H9 (cell line): ENCODE results near the gene RNF26. TPM values are rescaled to one million over a fixed set of nuclear protein-coding genes. Genes with fewer than 3 reads are reported as not detected.

Experiments used
- DNase-seq: peaks from one replicate; pipeline ENCODE4 v3.0.0-alpha.2; 2017
- H2AFZ ChIP-seq: one replicate; pipeline ENCODE4 v1.6.1; 2013; ENCODE audit warnings: mild to moderate bottlenecking, low read length, control low read depth, moderate library complexity
- H2AK5ac ChIP-seq: 2 replicates; pipeline ENCODE4 v1.6.1; 2013; ENCODE audit warnings: low read length, control low read depth, mixed read lengths; ENCODE audit not compliant: insufficient read length
- H2BK120ac ChIP-seq: one replicate; pipeline ENCODE4 v1.6.1; 2013; ENCODE audit warnings: low read depth, mild to moderate bottlenecking, low read length, control low read depth, inconsistent platforms; ENCODE audit not compliant: poor library complexity, severe bottlenecking
- H2BK12ac ChIP-seq: 2 replicates; pipeline ENCODE4 v1.6.1; 2013; ENCODE audit warnings: low read length, control low read depth, mixed read lengths, low read depth; ENCODE audit not compliant: insufficient read length
- H2BK15ac ChIP-seq: 2 replicates; pipeline ENCODE4 v1.6.1; 2013; ENCODE audit warnings: low read depth, low read length, control low read depth
- H2BK20ac ChIP-seq: one replicate; pipeline ENCODE4 v1.6.1; 2013; ENCODE audit warnings: low read depth, mild to moderate bottlenecking, low read length, control low read depth, inconsistent platforms; ENCODE audit not compliant: poor library complexity, severe bottlenecking
- H2BK5ac ChIP-seq: 2 replicates; pipeline ENCODE4 v1.6.1; 2013; ENCODE audit warnings: low read length, control low read depth, mixed read lengths; ENCODE audit not compliant: insufficient read length
- H3K14ac ChIP-seq: 2 replicates; pipeline ENCODE4 v1.6.1; 2013; ENCODE audit warnings: low read length, control low read depth; ENCODE audit not compliant: insufficient read depth
- H3K18ac ChIP-seq: 2 replicates; pipeline ENCODE4 v1.6.1; 2013; ENCODE audit warnings: low read depth, mild to moderate bottlenecking, mixed read lengths, low read length, control low read depth; ENCODE audit not compliant: insufficient read length
- H3K23ac ChIP-seq: 2 replicates; pipeline ENCODE4 v1.6.1; 2013; ENCODE audit warnings: low read length, control low read depth, mixed read lengths, low read depth; ENCODE audit not compliant: insufficient read length
- H3K23me2 ChIP-seq: 2 replicates; pipeline ENCODE4 v1.6.1; 2013; ENCODE audit warnings: low read depth, mild to moderate bottlenecking, mixed read lengths, low read length, control low read depth; ENCODE audit not compliant: insufficient read length, poor library complexity, severe bottlenecking
- H3K27ac ChIP-seq: 2 replicates; pipeline ENCODE4 v1.5.1; 2013; ENCODE audit warnings: low read length, control low read depth, mixed read lengths, low read depth; ENCODE audit not compliant: insufficient read length
- H3K27me3 ChIP-seq: 2 replicates; pipeline ENCODE4 v1.6.1; 2013; ENCODE audit warnings: low read length, control low read depth, inconsistent platforms; ENCODE audit not compliant: insufficient read depth
- H3K4ac ChIP-seq: 2 replicates; pipeline ENCODE4 v1.6.1; 2013; ENCODE audit warnings: low read depth, mild to moderate bottlenecking, control low read depth, inconsistent platforms, low read length, moderate library complexity
- H3K4me1 ChIP-seq: 2 replicates; pipeline ENCODE4 v1.6.1; 2013; ENCODE audit warnings: low read length, control low read depth, inconsistent platforms; ENCODE audit not compliant: insufficient read depth
- H3K4me2 ChIP-seq: 2 replicates; pipeline ENCODE4 v1.6.1; 2013; ENCODE audit warnings: low read length, control low read depth, mixed read lengths; ENCODE audit not compliant: insufficient read length, insufficient read depth
- H3K56ac ChIP-seq: 2 replicates; pipeline ENCODE4 v1.6.1; 2013; ENCODE audit warnings: low read depth, mild to moderate bottlenecking, mixed read lengths, low read length, control low read depth; ENCODE audit not compliant: insufficient read length
- H3K79me1 ChIP-seq: 2 replicates; pipeline ENCODE4 v1.6.1; 2013; ENCODE audit warnings: low read depth, mild to moderate bottlenecking, moderate library complexity, low read length, control low read depth, inconsistent platforms; ENCODE audit not compliant: insufficient read depth, poor library complexity, severe bottlenecking
- H3K79me2 ChIP-seq: 2 replicates; pipeline ENCODE4 v1.6.1; 2013; ENCODE audit warnings: low read length, control low read depth, inconsistent platforms; ENCODE audit not compliant: insufficient read depth
- H3K9ac ChIP-seq: 2 replicates; pipeline ENCODE4 v1.6.1; 2013; ENCODE audit warnings: low read length, control low read depth, mixed read lengths; ENCODE audit not compliant: insufficient read length; ENCODE audit errors: extremely low read depth
- H3K9me3 ChIP-seq: one replicate; pipeline ENCODE4 v1.6.1; 2013; ENCODE audit warnings: low read depth, low read length, inconsistent platforms; ENCODE audit not compliant: control insufficient read depth
- H3T11ph ChIP-seq: one replicate; pipeline ENCODE4 v1.6.1; 2013; ENCODE audit warnings: mild to moderate bottlenecking, low read length, control low read depth, inconsistent platforms
- H4K20me1 ChIP-seq: one replicate; pipeline ENCODE4 v1.6.1; 2013; ENCODE audit not compliant: control insufficient read depth, insufficient read length, insufficient read depth
- H4K5ac ChIP-seq: 2 replicates; pipeline ENCODE4 v1.6.1; 2013; ENCODE audit warnings: low read depth, mild to moderate bottlenecking, mixed read lengths, low read length, control low read depth; ENCODE audit not compliant: insufficient read length
- H4K8ac ChIP-seq: replicated peaks from 2 replicates; pipeline ENCODE4 v1.6.1; 2013; ENCODE audit warnings: low read length, control low read depth, mixed read lengths, low read depth; ENCODE audit not compliant: insufficient read length
- H4K91ac ChIP-seq: 2 replicates; pipeline ENCODE4 v1.6.1; 2013; ENCODE audit warnings: low read depth, mild to moderate bottlenecking, moderate library complexity, mixed read lengths, low read length, control low read depth; ENCODE audit not compliant: insufficient read length
- H3K27ac Mint-ChIP-seq, 3 experiments: 2 replicates in 2 of 3; 3 replicates in 1 of 3; pipeline ENCODE4 v1.8.0; 2020 to 2021; ENCODE audit warnings: mixed read lengths in 3 of 3, mild to moderate bottlenecking in 1 of 3, moderate library complexity in 1 of 3
- H3K27me3 Mint-ChIP-seq: 2 replicates; pipeline ENCODE4 v1.8.0; 2021; ENCODE audit warnings: low read depth, mild to moderate bottlenecking, moderate library complexity, mixed read lengths
- H3K36me3 Mint-ChIP-seq, 3 experiments: 2 replicates in 2 of 3; 3 replicates in 1 of 3; pipeline ENCODE4 v1.8.0; 2020 to 2021; ENCODE audit warnings: low read depth in 3 of 3, mixed read lengths in 3 of 3; ENCODE audit not compliant: insufficient read depth in 1 of 3
- H3K4me1 Mint-ChIP-seq, 2 experiments: 2 replicates each; pipeline ENCODE4 v1.8.0; 2020; ENCODE audit warnings: mixed read lengths in 2 of 2
- H3K4me3 Mint-ChIP-seq, 2 experiments: 2 replicates in 1 of 2; 3 replicates in 1 of 2; pipeline ENCODE4 v1.8.0; 2020 to 2021; ENCODE audit warnings: mild to moderate bottlenecking in 2 of 2, mixed read lengths in 2 of 2, moderate library complexity in 1 of 2
- H3K9me3 Mint-ChIP-seq, 2 experiments: 2 replicates in 1 of 2; 3 replicates in 1 of 2; pipeline ENCODE4 v1.8.0; 2020; ENCODE audit warnings: mild to moderate bottlenecking in 2 of 2, mixed read lengths in 2 of 2, moderate library complexity in 1 of 2
- WGBS: extraction: QIAGEN DNeasy Blood & Tissue Kit; methylation state at CpG from one replicate; pipeline ENCODE4 v1.1.7; 2013; ENCODE audit warnings: missing lambda C conversion rate, low lambda C conversion rate, mixed read lengths; ENCODE audit not compliant: insufficient read length; ENCODE audit errors: extremely low coverage; 5-methylcytosine and 5-hydroxymethylcytosine counted together
- total RNA-seq: library from RNA; stranded (reverse); gene quantifications from 2 replicates; pipeline ENCODE4 v1.2.1, GENCODE V29; 2021
- TF ChIP-seq, protein P1 (sequence below): fragments of 200-600 bp; sonication (generic); conservative IDR thresholded peaks from 3 replicates; pipeline ENCODE4 v1.8.0; 2021; ENCODE audit warnings: antibody characterized with exemption, mild to moderate bottlenecking

The RNF26 gene
- total RNA-seq, 1 experiment from 2014 or later: 57.6 TPM

DNA sequence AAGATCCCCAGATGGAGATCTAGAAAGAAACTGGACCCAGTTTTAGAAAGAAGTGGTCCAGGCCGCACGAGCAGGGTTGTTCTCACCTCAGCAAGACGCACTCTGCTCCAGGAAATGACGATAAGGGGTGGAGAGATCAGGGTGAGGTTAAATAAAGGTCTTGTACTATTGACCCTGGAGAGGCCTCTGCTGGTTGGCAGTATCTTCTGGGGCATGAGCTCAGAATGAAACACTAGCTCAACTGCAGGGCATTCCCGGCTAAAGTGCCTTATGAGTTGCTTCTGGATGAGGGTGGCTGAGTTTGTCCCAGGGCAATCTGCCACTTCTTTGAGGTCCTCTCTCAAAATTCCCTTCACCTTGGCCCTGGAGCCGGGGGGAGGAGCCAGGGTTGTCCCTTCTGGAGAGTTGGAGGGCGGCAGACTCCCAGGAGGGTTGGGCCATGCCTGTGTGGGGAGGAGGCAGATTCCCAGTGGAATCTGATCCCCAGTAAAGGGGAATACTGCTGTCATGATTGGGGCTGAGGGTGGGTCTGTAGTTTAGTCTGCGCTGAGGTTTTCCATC is 36.2 kb downstream of the RNF26 start:
- Histone ChIP-seq H3T11ph (no peak overlapping the region), H3K4me1 (peaks cover 2% of the 10 kb centered on the region; the same call in 1 of the 2 replicates), H3K4ac (no peak overlapping the region), H3K79me1 (no peaks in the 10 kb centered on the region), H3K23me2 (no peaks in the 10 kb centered on the region), H3K79me2 (no peaks in the 10 kb centered on the region), H4K5ac (no peak overlapping the region), H3K14ac (no peak overlapping the region), H2BK12ac (no peak overlapping the region), H2AK5ac (no peak overlapping the region), H2BK5ac (no peak overlapping the region), H3K18ac (no peak overlapping the region), H3K56ac (no peak overlapping the region), H3K23ac (no peak overlapping the region), H3K9me3 (no peaks in the 10 kb centered on the region), H3K4me2 (no peak overlapping the region), H3K27me3 (0 out of 2 replicates have a peak, but pooled peaks cover under 1% of the 10 kb centered on the region), H2BK15ac (no peak overlapping the region), H4K20me1 (no peaks in the 10 kb centered on the region), H2BK120ac (no peak overlapping the region), H3K27ac (no peak overlapping the region), H2AFZ (no peak overlapping the region), H2BK20ac (no peak overlapping the region), H3K9ac (no peak overlapping the region), H4K8ac (no peak overlapping the region), H4K91ac (no peak overlapping the region)
- TF ChIP-seq, protein P1, sequence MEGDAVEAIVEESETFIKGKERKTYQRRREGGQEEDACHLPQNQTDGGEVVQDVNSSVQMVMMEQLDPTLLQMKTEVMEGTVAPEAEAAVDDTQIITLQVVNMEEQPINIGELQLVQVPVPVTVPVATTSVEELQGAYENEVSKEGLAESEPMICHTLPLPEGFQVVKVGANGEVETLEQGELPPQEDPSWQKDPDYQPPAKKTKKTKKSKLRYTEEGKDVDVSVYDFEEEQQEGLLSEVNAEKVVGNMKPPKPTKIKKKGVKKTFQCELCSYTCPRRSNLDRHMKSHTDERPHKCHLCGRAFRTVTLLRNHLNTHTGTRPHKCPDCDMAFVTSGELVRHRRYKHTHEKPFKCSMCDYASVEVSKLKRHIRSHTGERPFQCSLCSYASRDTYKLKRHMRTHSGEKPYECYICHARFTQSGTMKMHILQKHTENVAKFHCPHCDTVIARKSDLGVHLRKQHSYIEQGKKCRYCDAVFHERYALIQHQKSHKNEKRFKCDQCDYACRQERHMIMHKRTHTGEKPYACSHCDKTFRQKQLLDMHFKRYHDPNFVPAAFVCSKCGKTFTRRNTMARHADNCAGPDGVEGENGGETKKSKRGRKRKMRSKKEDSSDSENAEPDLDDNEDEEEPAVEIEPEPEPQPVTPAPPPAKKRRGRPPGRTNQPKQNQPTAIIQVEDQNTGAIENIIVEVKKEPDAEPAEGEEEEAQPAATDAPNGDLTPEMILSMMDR: no peak
- Mint-ChIP-seq H3K27ac (no peak overlapping the region), H3K36me3 (peaks cover 0 to 6% (median 0%) of the 10 kb centered on the region in 3 experiments; a peak in 3 of 7 replicates), H3K9me3 (no peaks in the 10 kb centered on the region), H3K27me3 (peaks cover 37% of the 10 kb centered on the region), H3K4me1 (peaks cover 56 to 65% of the 10 kb centered on the region in 2 experiments), H3K4me3 (no peak overlapping the region)
- peak; percentile 29 for DNase-seq
- no CpG with 5 or more reads among the region's 8 CpGs for WGBS
